ACHN (cell line): ENCODE results near the gene TNIP2.

Experiments
- DNase-seq: peaks from one replicate; pipeline ENCODE4 v3.0.0-alpha.2; 2015
- in situ Hi-C: cut with HindIII; loops from 2 replicates; pipeline ENCODE4 v1.10.0; 2017; ENCODE audit warnings: low sequenced_read_pairs, low pct_ligation_motif_present, low pct_unique_long_range_greater_than_20kb

The TNIP2 gene

GRCh38 chr4:2698504-2698903 is 57.6 kb downstream of the TNIP2 start:
- in situ Hi-C loops, result no loop called here
- DNase-seq, result no peak

- in situ Hi-C loops, result no loop called here
- no peak for DNase-seq
Observed at GRCh38 chr4:2697995-2698414, 58.1 kb downstream of the TNIP2 start.

- no peak for DNase-seq
- in situ Hi-C loops, result no loop called here
Observed at GRCh38 chr4:2696423-2696822, 59.7 kb downstream of the TNIP2 start.

- no peak for DNase-seq
- in situ Hi-C loops, result no loop called here
Observed at GRCh38 chr4:2695346-2696060, 60.6 kb downstream of the TNIP2 start.

- peak; percentile 87 for DNase-seq
Observed at GRCh38 chr4:2694691-2695090, 61.4 kb downstream of the TNIP2 start.

GRCh38 chr4:2691952-2692435 is 64.1 kb downstream of the TNIP2 start:
- in situ Hi-C loops, result no loop called here
- no peak for DNase-seq

More at GRCh38 chr4:2694691-2695090, 61.4 kb downstream of the TNIP2 start:
- in situ Hi-C loops, result no loop called here
